IMR-90 (cell line): ENCODE measurements around the gene CSRNP3. TPM values are rescaled to one million over a fixed set of nuclear protein-coding genes. Genes with fewer than 3 reads are reported as not detected.

ENCODE experiments used
- ATAC-seq: fragments of 200-7000 bp; cut with Tn5 transposase; 2 replicates; pipeline ENCODE4 v1.9.1; 2020; ENCODE audit warnings: low read depth, mild to moderate bottlenecking, moderate library complexity
- Bru-seq: library from RNA; stranded (reverse); fragments of 400-500 nt; gene quantifications from one replicate; lab custom pipeline; 2021; lab: Mats Ljungman, UMichigan
- BruChase-seq, 2 experiments: library from RNA; stranded (reverse); fragments of 400-500 nt; gene quantifications; one replicate each; lab custom pipeline; 2021; lab: Mats Ljungman, UMichigan
- BruUV-seq: library from RNA; stranded (reverse); fragments of 400-500 nt; replicated peaks from 2 replicates; lab custom pipeline; 2021; lab: Mats Ljungman, UMichigan
- CTCF ChIA-PET: fragments of 300-600 bp; formaldehyde crosslinking; extraction: SDS; loops from one replicate; lab custom pipeline; 2021; ENCODE audit warnings: antibody characterized with exemption; lab: Yijun Ruan, JAX
- POLR2A ChIA-PET: fragments of 300-600 bp; sonication (Branson Sonifier 250); formaldehyde crosslinking; loops from one replicate; lab custom pipeline; 2022; ENCODE audit warnings: antibody characterized with exemption; ENCODE audit not compliant: unreplicated experiment; lab: Charles Lee
- DNase-seq: peaks from one replicate; pipeline ENCODE4 v3.0.0; 2013
- H2AFZ ChIP-seq: replicated peaks from 2 replicates; pipeline ENCODE3; 2013; ENCODE audit warnings: low read length, mild to moderate bottlenecking; ENCODE audit not compliant: poor library complexity
- H2AK5ac ChIP-seq: 2 replicates; pipeline ENCODE4 v1.6.1; 2013; ENCODE audit warnings: low read depth, low read length, inconsistent platforms
- H2AK9ac ChIP-seq: replicated peaks from 2 replicates; pipeline ENCODE3; 2013; ENCODE audit warnings: mild to moderate bottlenecking, low read depth, low read length, moderate library complexity; ENCODE audit not compliant: poor library complexity
- H2BK120ac ChIP-seq: 2 replicates; pipeline ENCODE4 v1.6.1; 2013; ENCODE audit warnings: low read depth, low read length, inconsistent platforms
- H2BK15ac ChIP-seq: 3 replicates; pipeline ENCODE4 v1.6.1; 2013; ENCODE audit warnings: low read depth, low read length, inconsistent platforms
- H2BK20ac ChIP-seq: 2 replicates; pipeline ENCODE4 v1.6.1; 2013; ENCODE audit warnings: low read depth, mild to moderate bottlenecking, inconsistent platforms, low read length, moderate library complexity
- H2BK5ac ChIP-seq: 2 replicates; pipeline ENCODE4 v1.6.1; 2013; ENCODE audit warnings: mild to moderate bottlenecking, low read depth, low read length, inconsistent platforms; ENCODE audit not compliant: poor library complexity, severe bottlenecking
- H3K14ac ChIP-seq: replicated peaks from 2 replicates; pipeline ENCODE4 v1.6.1; 2013; ENCODE audit warnings: low read depth, low read length, inconsistent platforms
- H3K18ac ChIP-seq: 2 replicates; pipeline ENCODE4 v1.6.1; 2013; ENCODE audit warnings: low read depth, low read length, control low read depth
- H3K23ac ChIP-seq: 2 replicates; pipeline ENCODE4 v1.6.1; 2013; ENCODE audit warnings: low read depth, low read length, inconsistent platforms
- H3K27ac ChIP-seq: 2 replicates; pipeline ENCODE4 v1.5.1; 2013; ENCODE audit warnings: mild to moderate bottlenecking, control low read depth, low read length; ENCODE audit not compliant: insufficient read depth
- H3K27me3 ChIP-seq: 2 replicates; pipeline ENCODE4 v1.6.1; 2013; ENCODE audit warnings: low read length; ENCODE audit not compliant: control insufficient read depth, insufficient read depth
- H3K36me3 ChIP-seq: 2 replicates; pipeline ENCODE4 v1.6.1; 2013; ENCODE audit warnings: low read length, mixed read lengths; ENCODE audit not compliant: control insufficient read depth, insufficient read depth
- H3K4ac ChIP-seq: 2 replicates; pipeline ENCODE4 v1.6.1; 2013; ENCODE audit warnings: low read depth, low read length, inconsistent platforms
- H3K4me1 ChIP-seq: 2 replicates; pipeline ENCODE4 v1.6.1; 2013; ENCODE audit warnings: low read length, mixed read lengths; ENCODE audit not compliant: control insufficient read depth, insufficient read depth
- H3K4me2 ChIP-seq: 2 replicates; pipeline ENCODE4 v1.6.1; 2013; ENCODE audit warnings: low read depth, mild to moderate bottlenecking, control low read depth, low read length, moderate library complexity
- H3K4me3 ChIP-seq: 2 replicates; pipeline ENCODE4 v1.5.1; 2013; ENCODE audit warnings: low read depth, mild to moderate bottlenecking, control low read depth, low read length, moderate library complexity; ENCODE audit not compliant: insufficient read depth
- H3K56ac ChIP-seq: 2 replicates; pipeline ENCODE4 v1.6.1; 2013; ENCODE audit warnings: low read length, inconsistent platforms; ENCODE audit not compliant: insufficient read depth; ENCODE audit errors: extremely low read depth
- H3K79me1 ChIP-seq, 2 experiments: 2 replicates each; pipeline ENCODE4 v1.6.1; 2013; ENCODE audit warnings: low read length in 2 of 2, inconsistent platforms in 1 of 2, low read depth in 1 of 2
- H3K9ac ChIP-seq: 2 replicates; pipeline ENCODE4 v1.6.1; 2013; ENCODE audit warnings: low read depth, low read length, control low read depth
- H3K9me1 ChIP-seq: 2 replicates; pipeline ENCODE4 v1.6.1; 2013; ENCODE audit warnings: low read length, inconsistent platforms; ENCODE audit not compliant: insufficient read depth
- H3K9me3 ChIP-seq: 2 replicates; pipeline ENCODE4 v1.6.1; 2013; ENCODE audit warnings: low read length; ENCODE audit not compliant: control insufficient read depth, insufficient read depth
- H4K20me1 ChIP-seq: 2 replicates; pipeline ENCODE4 v1.6.1; 2013; ENCODE audit warnings: low read length, inconsistent platforms; ENCODE audit not compliant: insufficient read depth
- H4K5ac ChIP-seq: 2 replicates; pipeline ENCODE4 v1.6.1; 2013; ENCODE audit warnings: mild to moderate bottlenecking, low read depth, low read length, control low read depth
- H4K8ac ChIP-seq, 2 experiments: 2 replicates each; pipeline ENCODE4 v1.6.1; 2013; ENCODE audit warnings: low read depth in 2 of 2, low read length in 2 of 2, control low read depth in 1 of 2, inconsistent platforms in 1 of 2
- H4K91ac ChIP-seq: 2 replicates; pipeline ENCODE4 v1.6.1; 2013; ENCODE audit warnings: low read depth, low read length, inconsistent platforms; ENCODE audit not compliant: insufficient read depth
- BHLHE40 ChIP-seq: fragments of 150-350 bp; IDR thresholded peaks from 2 replicates; pipeline ENCODE4 v1.6.1; 2016; ENCODE audit warnings: mild to moderate bottlenecking, low read depth, low read length
- CEBPB ChIP-seq: IDR thresholded peaks from 2 replicates; pipeline ENCODE4 v1.6.1; 2012; ENCODE audit warnings: low read depth, low read length, improper control_type of control experiment
- CHD1 ChIP-seq: IDR thresholded peaks from 2 replicates; pipeline ENCODE4 v1.6.1; 2012; ENCODE audit warnings: low read depth, low read length, improper control_type of control experiment
- ELK1 ChIP-seq: fragments of 150-350 bp; IDR thresholded peaks from 2 replicates; pipeline ENCODE4 v1.6.1; 2016; ENCODE audit warnings: low read depth, mild to moderate bottlenecking, low read length, moderate library complexity, borderline replicate concordance
- MAFK ChIP-seq: IDR thresholded peaks from 2 replicates; pipeline ENCODE4 v1.6.1; 2012; ENCODE audit warnings: low read depth, low read length, improper control_type of control experiment
- MAZ ChIP-seq: IDR thresholded peaks from 2 replicates; pipeline ENCODE4 v1.6.1; 2012; ENCODE audit warnings: low read depth, mild to moderate bottlenecking, low read length, improper control_type of control experiment, moderate library complexity, borderline replicate concordance
- MXI1 ChIP-seq: IDR thresholded peaks from 2 replicates; pipeline ENCODE4 v1.6.1; 2012; ENCODE audit warnings: low read depth, mild to moderate bottlenecking, low read length, moderate library complexity, borderline replicate concordance
- NFE2L2 ChIP-seq: fragments of 150-350 bp; IDR thresholded peaks from 2 replicates; pipeline ENCODE4 v1.6.1; 2016; ENCODE audit warnings: low read depth, mild to moderate bottlenecking, low read length
- POLR2A ChIP-seq: IDR thresholded peaks from 2 replicates; pipeline ENCODE4 v1.6.1; 2012; ENCODE audit warnings: mild to moderate bottlenecking, low read depth, low read length
- RAD21 ChIP-seq: IDR thresholded peaks from 2 replicates; pipeline ENCODE4 v1.6.1; 2012; ENCODE audit warnings: low read length, improper control_type of control experiment
- RCOR1 ChIP-seq: IDR thresholded peaks from 2 replicates; pipeline ENCODE4 v1.6.1; 2012; ENCODE audit warnings: mild to moderate bottlenecking, low read length, improper control_type of control experiment; ENCODE audit not compliant: insufficient replicate concordance
- RFX5 ChIP-seq: IDR thresholded peaks from 2 replicates; pipeline ENCODE4 v1.8.0; 2012; ENCODE audit warnings: low read depth, mild to moderate bottlenecking, low read length, moderate library complexity
- SMC3 ChIP-seq: fragments of 150-350 bp; IDR thresholded peaks from 2 replicates; pipeline ENCODE4 v1.6.1; 2016; ENCODE audit warnings: low read depth, mild to moderate bottlenecking, antibody characterized with exemption, low read length, moderate library complexity
- USF2 ChIP-seq: fragments of 150-350 bp; IDR thresholded peaks from 2 replicates; pipeline ENCODE4 v1.6.1; 2017; ENCODE audit warnings: mild to moderate bottlenecking, antibody characterized with exemption, low read length, low read depth
- WGBS, 2 experiments: methylation state at CpG; one replicate each; pipeline versions ENCODE4 v1.1.5 to v1.1.7; 2013; ENCODE audit warnings: missing lambda C conversion rate in 2 of 2; ENCODE audit not compliant: insufficient read length in 1 of 2; ENCODE audit errors: extremely low coverage in 2 of 2; 5-methylcytosine and 5-hydroxymethylcytosine counted together
- dilution Hi-C: fragments of 300-500 bp; cut with HindIII; formaldehyde crosslinking; loops from one replicate; pipeline ENCODE4 v1.14.3; 2018; ENCODE audit warnings: low sequenced_read_pairs; ENCODE audit not compliant: unreplicated experiment
- in situ Hi-C: fragments of 300-500 bp; cut with MboI; formaldehyde crosslinking; loops from 3 replicates; pipeline ENCODE4 v1.14.3; 2019; ENCODE audit warnings: low sequenced_read_pairs, inconsistent platforms, mixed read lengths
- intact Hi-C: fragments of 100-400 bp; cut with micrococcal nuclease; formaldehyde crosslinking; loops from 2 replicates; pipeline ENCODE4 v1.10.0; 2022
- long read RNA-seq: library from polyadenylated mRNA; unstranded; transcript quantifications from one replicate; pipeline ENCODE4 v2.0.0, GENCODE V29; 2021; ENCODE audit not compliant: unreplicated experiment
- polyA plus RNA-seq, 3 experiments: library from polyadenylated mRNA; depleted of rRNA; stranded (reverse); fragments of >200 nt; gene quantifications; 2 replicates each; pipeline ENCODE4 v1.2.3, GENCODE V29; 2012; ENCODE audit warnings: low replicate concordance in 1 of 3
- total RNA-seq: library from RNA; depleted of rRNA; stranded (reverse); fragments of >200 nt; gene quantifications from 2 replicates; pipeline ENCODE4 v1.2.3, GENCODE V29; 2012; rRNA removed
- TF ChIP-seq, protein P1 (sequence below): conservative IDR thresholded peaks from 2 replicates; pipeline ENCODE4 v1.5.1; 2012; ENCODE audit warnings: mild to moderate bottlenecking, low read depth, low read length, improper control_type of control experiment

CSRNP3 gene
- total RNA-seq (0.56 and 0.72 TPM in 2 replicates), polyA plus RNA-seq (2012; rRNA removed) (0.21 and 0.32 TPM in 2 replicates), Bru-seq, nascent RNA (percentile 20 among the genes with signal in this experiment), BruChase-seq, experiment 1, labeled RNA remaining after a 6-hour chase (percentile 15 among the genes with signal in this experiment), BruChase-seq, experiment 2, labeled RNA remaining after a 2-hour chase (percentile 14 among the genes with signal in this experiment)
- 0.05 and 0.08 TPM in 2 replicates for polyA plus RNA-seq (2012; cell fraction: cytosol; rRNA removed)
- 0.18 and 0.45 TPM in 2 replicates for polyA plus RNA-seq (2012; cell fraction: nucleus; rRNA removed; ENCODE audit: low replicate concordance)
- long read RNA-seq, result 0 reads

GRCh38 chr2:165469417-165469816 lies at the start of gene CSRNP3:
Gene CSRNP3 (plus strand): TSS chr2:165469698. CDS start chr2:165595066, 125,368 bp downstream.
- POLR2A ChIA-PET, result interaction anchor here (0.7 kb wide), 1 partner anchor 23 kb away, joined by 3 read pairs; no protein-coding TSS in a partner anchor
- peak; percentile 100 for ATAC-seq
- TF ChIP-seq MXI1 (no peak), CEBPB (no peak), ELK1 (no peak), MAZ (no peak), RAD21 (no peak), RFX5 (no peak), CHD1 (no peak), RCOR1 (no peak), USF2 (no peak), SMC3 (no peak), MAFK (no peak), NFE2L2 (no peak), POLR2A (no peak), BHLHE40 (no peak)
- TF ChIP-seq, protein P1, sequence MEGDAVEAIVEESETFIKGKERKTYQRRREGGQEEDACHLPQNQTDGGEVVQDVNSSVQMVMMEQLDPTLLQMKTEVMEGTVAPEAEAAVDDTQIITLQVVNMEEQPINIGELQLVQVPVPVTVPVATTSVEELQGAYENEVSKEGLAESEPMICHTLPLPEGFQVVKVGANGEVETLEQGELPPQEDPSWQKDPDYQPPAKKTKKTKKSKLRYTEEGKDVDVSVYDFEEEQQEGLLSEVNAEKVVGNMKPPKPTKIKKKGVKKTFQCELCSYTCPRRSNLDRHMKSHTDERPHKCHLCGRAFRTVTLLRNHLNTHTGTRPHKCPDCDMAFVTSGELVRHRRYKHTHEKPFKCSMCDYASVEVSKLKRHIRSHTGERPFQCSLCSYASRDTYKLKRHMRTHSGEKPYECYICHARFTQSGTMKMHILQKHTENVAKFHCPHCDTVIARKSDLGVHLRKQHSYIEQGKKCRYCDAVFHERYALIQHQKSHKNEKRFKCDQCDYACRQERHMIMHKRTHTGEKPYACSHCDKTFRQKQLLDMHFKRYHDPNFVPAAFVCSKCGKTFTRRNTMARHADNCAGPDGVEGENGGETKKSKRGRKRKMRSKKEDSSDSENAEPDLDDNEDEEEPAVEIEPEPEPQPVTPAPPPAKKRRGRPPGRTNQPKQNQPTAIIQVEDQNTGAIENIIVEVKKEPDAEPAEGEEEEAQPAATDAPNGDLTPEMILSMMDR, result no peak

More at GRCh38 chr2:165469417-165469816, at the start of gene CSRNP3:
- peak within 1 kb of the TSS; percentile 54 for H3K4me2 ChIP-seq
- no peak within 1 kb of the TSS for H3K56ac ChIP-seq
- in situ Hi-C loops (no loop called here), intact Hi-C loops (no loop called here), dilution Hi-C loops (no loop called here)
- no peaks in the 10 kb centered on the region for H3K9me3 ChIP-seq
- no peak within 1 kb of the TSS for H4K5ac ChIP-seq
- no peak within 1 kb of the TSS for H3K9ac ChIP-seq
- H3K23ac ChIP-seq, result no peak within 1 kb of the TSS
- no CpG with 5 or more reads among the region's 8 CpGs for WGBS, 2 experiments
- no peaks in the 10 kb centered on the region for H3K79me1 ChIP-seq
- no peaks in the 10 kb centered on the region for H3K36me3 ChIP-seq
- no peak within 1 kb of the TSS for H3K18ac ChIP-seq
- no peak within 1 kb of the TSS for H2BK120ac ChIP-seq
- H3K4me1 ChIP-seq, result no peaks in the 10 kb centered on the region
- CTCF ChIA-PET, result interaction anchor here (0.8 kb wide), 1 partner anchor 68 kb away, joined by 3 read pairs; no protein-coding TSS in a partner anchor
- no peak within 1 kb of the TSS for H3K14ac ChIP-seq
- H2AFZ ChIP-seq, result no peak within 1 kb of the TSS
- peak; percentile 70 for DNase-seq
- H2BK5ac ChIP-seq, result no peak within 1 kb of the TSS
- no peaks in the 10 kb centered on the region for H3K27me3 ChIP-seq
- no peak within 1 kb of the TSS for H3K27ac ChIP-seq
- no peak within 1 kb of the TSS for H2AK5ac ChIP-seq
- H3K4me3 ChIP-seq, result peak within 1 kb of the TSS; percentile 20
- H2AK9ac ChIP-seq, result no peak within 1 kb of the TSS
- H4K20me1 ChIP-seq, result no peaks in the 10 kb centered on the region
- H3K9me1 ChIP-seq, result no peaks in the 10 kb centered on the region
- no peak within 1 kb of the TSS for H3K4ac ChIP-seq
- no peak within 1 kb of the TSS for H2BK15ac ChIP-seq
- H4K91ac ChIP-seq, result no peak within 1 kb of the TSS
- no peak within 1 kb of the TSS for H4K8ac ChIP-seq
- no TSS peak for BruUV-seq
- no peak within 1 kb of the TSS for H2BK20ac ChIP-seq
